HG03045 (cell line): ENCODE results near the gene MMP28.

ENCODE experiments used
- ATAC-seq: cut with Tn5 transposase; IDR thresholded peaks from one replicate; pipeline ENCODE4 v1.9.1; 2021; ENCODE audit warnings: mild to moderate bottlenecking, moderate library complexity; ENCODE audit not compliant: unreplicated experiment

The MMP28 gene

GRCh38 chr17:35795007-35795870, at the start of gene MMP28:
Gene MMP28, minus strand, starts transcription at chr17:35795641. Its CDS starts 264 bp downstream, at chr17:35795377.
- no peak for ATAC-seq

DNA sequence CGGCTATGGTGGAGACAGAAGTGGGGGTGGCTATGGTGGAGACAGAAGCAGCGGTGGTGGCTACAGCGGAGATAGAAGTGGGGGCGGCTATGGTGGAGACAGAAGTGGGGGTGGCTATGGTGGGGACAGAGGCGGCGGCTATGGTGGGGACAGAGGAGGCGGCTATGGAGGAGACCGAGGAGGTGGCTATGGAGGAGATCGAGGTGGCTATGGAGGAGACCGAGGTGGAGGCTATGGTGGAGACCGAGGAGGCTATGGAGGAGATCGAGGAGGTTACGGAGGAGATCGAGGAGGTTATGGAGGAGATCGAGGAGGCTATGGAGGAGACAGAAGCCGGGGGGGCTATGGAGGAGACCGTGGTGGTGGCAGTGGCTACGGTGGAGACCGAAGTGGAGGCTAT, 49.1 kb upstream of the MMP28 start:
- ATAC-seq, result no peak

- ATAC-seq, result no peak
Observed at GRCh38 chr17:35843698-35844097, 48.3 kb upstream of the MMP28 start.

- ATAC-seq, result no peak
Observed at GRCh38 chr17:35842239-35842638, 46.8 kb upstream of the MMP28 start.

- no peak for ATAC-seq
Observed at GRCh38 chr17:35841505-35841904, 46.1 kb upstream of the MMP28 start.

- no peak for ATAC-seq
Observed at GRCh38 chr17:35841101-35841500, 45.7 kb upstream of the MMP28 start.

DNA sequence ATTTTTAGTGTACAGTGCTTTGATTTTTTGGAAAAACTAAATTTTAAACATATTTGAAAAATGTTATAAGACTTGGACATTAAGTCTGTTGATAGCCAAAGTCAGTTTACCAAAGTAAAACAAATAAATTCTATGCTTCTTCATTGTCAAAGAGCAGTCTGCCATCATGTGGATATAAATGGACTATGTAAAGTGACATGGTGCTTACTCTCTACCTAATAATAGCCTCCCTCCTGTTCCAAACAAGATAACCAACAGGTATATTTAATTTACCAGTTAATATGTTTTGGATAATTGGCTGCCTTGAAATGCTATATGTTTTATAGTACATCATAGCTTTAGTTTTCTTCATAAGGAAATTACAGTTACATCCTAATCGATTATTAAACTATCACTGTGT, 29.8 kb upstream of the MMP28 start:
- no peak for ATAC-seq

DNA sequence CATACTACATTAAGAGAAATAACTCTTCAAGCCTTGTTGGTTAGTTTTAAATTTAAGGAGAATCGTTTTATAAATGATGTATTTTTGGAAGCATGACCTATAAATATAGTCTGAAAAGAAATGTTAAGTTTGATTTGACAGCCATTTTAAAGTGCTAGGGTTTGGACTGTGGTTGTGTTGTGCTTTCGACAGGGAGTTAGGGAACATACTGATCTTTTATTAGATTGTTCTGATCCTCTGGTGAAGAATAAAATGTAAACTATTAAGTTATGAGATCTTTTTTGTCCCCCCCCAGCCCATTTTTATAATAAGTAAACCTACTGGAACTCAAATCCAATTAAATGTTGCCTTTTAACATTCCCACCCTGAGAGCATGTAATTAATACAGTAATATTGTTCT, 25.9 kb upstream of the MMP28 start:
- ATAC-seq, result no peak

DNA sequence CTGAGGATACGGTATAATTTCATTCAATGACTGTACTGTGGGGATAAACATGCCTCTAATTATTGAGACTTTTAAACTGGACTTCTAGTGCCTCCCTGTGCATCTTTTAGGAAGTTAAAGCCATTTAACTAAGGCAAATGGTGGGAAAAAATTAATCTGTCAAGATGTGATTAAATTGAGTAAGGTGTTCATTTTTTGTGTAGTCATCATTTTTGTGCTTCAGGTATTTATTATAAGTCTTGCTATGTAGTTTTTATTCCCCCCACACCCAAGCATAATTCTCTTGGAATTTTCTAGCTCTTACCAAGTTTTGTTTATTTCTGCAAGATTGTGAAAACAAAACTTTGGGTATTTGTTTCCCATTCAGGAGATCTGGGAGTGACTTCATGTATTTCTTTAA, 24.0 kb upstream of the MMP28 start:
- no peak for ATAC-seq

- no peak for ATAC-seq
Observed at GRCh38 chr17:35817196-35817595, 21.8 kb upstream of the MMP28 start.

DNA sequence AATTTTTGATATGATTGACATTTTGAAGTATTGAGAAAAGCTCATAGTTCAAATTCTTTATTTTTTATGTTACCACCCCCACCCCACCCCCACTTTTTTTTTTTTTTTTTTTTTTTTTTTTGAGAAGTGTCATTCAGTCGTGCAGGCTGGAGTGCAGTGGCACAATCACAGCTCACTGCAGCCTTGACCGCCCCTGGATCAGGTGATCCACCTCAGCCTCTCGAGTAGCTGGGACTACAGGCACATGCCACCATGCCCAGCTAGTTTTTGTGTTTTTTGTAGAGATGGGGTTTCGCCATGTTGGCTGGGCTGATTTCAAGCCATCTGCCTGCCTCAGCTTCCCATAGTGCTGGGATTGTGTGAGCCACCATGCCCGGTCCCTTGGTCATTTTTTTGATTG, 21.3 kb upstream of the MMP28 start:
- no peak for ATAC-seq

- ATAC-seq, result no peak
Observed at GRCh38 chr17:35812456-35812855, 17.0 kb upstream of the MMP28 start.

- no peak for ATAC-seq
Observed at GRCh38 chr17:35811759-35812158, 16.3 kb upstream of the MMP28 start.

- no peak for ATAC-seq
Observed at GRCh38 chr17:35809855-35810461, 14.5 kb upstream of the MMP28 start.

DNA sequence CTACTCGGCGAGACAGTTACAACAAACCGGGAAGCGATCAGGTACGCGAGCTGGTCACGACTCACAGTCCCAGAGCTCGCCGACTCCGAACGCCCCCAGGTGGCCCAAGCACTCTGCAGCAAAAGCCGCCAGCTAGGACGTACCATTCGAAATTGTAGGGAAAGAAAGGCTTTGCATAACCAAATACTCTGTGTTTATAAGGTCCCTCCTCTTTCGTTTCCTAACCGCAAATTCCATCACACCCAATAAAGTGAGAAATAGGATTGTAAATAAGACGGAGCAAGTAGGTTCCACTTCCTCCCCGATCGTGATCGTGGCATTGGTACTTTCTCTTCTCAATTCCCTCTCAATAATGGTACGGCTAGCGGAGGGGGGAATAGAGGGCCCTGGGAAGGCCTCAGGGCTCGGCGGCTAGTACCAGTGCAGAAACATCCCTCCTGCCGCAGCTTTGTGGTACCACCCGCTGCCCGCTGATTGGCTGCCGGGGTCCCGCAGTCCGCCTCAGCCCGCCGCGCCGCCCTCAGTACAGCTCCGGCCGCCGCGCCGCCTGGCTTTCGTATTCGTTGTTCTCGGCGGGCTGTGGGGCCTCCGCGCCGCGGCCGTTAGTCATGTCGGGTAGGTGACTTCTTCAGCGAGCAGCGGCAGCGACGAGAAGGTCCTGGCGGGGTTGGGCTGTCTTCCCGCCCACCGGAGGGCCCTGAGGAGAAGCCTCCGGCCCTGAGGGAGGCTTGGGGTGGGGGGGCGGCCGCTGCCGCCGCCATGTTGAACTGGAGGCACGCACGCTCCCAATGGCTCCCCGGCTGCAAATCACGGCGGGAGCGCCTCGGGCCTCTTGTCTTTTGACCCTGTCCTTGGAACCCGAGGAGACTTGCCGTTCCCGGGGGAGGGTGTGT, 13.8 kb upstream of the MMP28 start, which contains the start of gene TAF15:
Gene TAF15, plus strand, starts transcription at position 523 of the 893 bp plus-strand sequence. Its CDS starts 86 bp downstream, at position 609.
- ATAC-seq, result peak; percentile 92

DNA sequence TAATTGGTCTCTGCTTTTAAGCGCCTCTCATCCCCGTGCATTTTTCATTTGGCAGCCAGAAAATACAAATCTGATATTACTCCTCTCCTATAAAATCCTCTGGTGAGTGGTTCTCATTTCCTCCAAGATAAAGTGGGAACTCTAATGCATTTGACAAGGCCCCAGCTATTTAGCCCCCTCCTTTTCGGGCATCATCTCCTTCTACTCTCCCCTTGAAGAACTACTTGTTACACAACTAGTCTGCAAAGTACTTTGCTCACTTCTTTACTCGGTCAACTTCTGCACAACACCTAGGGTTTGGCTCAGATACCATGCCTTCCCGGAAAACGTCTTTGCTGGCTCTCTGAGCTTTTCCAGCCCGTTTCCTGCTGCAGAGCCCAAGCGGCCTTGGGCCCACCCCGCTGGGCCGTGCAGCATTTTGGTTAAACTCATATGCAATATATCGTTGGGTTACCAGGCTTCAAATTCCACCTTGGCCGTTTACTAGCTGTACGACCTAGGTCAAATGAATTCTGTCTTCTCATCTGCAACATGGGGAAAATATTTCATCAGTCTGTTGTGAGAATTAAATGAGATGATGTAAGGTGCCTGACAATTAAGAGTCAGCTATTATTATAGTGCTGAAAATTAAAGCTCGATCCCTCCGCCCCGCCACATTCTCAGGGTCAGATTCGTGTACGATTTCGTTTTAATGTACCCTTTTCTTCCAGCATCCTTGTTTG, 13.0 kb upstream of the MMP28 start:
- no peak for ATAC-seq

DNA sequence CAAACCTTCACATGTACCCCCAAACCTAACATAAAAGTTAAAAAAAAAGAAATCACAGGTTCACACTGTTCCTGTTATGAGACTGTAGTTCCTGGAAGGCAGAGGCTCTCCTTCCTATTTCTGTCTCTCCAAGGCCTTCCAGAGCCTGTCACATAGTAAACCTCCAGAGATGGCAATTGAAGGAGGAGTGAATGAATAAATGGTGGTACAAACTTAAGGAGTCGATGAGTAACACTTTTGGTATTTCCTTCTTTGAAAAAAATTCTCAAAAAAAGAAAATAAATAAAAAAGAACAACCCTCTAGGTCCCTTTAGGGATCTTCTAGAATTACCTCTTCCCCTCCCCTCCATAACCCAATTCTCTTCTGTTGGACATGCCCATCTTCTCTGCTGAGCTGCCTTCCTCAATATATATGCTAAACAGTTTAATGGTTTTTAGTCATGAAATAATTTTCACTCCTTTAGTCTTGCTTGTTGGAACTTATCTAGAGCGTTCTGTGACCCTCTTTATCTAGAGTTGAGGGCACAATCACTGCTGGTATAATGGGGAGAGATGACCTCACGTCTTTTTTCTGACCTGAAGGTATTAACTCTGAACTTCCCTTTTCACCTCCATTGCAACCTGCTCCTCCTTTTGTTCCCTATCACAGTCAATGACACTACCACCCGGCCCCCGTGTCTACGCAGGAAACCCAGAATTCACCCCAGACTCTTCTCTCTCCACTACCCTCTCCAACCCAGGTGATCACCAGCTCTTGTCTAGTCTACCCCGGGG, 12.1 kb upstream of the MMP28 start:
- no peak for ATAC-seq

- no peak for ATAC-seq
Observed at GRCh38 chr17:35804658-35805192, 9.3 kb upstream of the MMP28 start.

GRCh38 chr17:35801583-35802224, 6.3 kb upstream of the MMP28 start:
- ATAC-seq, result no peak
